Lung (tissue), 12 donors: ENCODE data around the gene NCOA1. TPM values are rescaled to one million over a fixed set of nuclear protein-coding genes. Genes with fewer than 3 reads are reported as not detected.

ENCODE experiments used
- ATAC-seq: fragments of 200-7000 bp; cut with Tn5 transposase; one replicate; pipeline ENCODE4 v1.9.1; 2020; ENCODE audit warnings: moderate number of reproducible peaks; ENCODE audit not compliant: insufficient read depth, low FRiP score
- DNase-seq, 3 donors: peaks; one replicate each; pipeline ENCODE4 v3.0.0-alpha.2; 2013 to 2017
- H3K27ac ChIP-seq, 2 donors: one replicate each; pipeline ENCODE4 v1.5.1; 2013; ENCODE audit warnings: mild to moderate bottlenecking in 2 of 2, moderate library complexity in 2 of 2, control low read depth in 1 of 2, inconsistent platforms in 1 of 2, low read depth in 1 of 2, low read length in 1 of 2
- H3K27me3 ChIP-seq, 3 donors: one replicate each; pipeline ENCODE4 v1.5.1; 2013; ENCODE audit warnings: low read length in 2 of 3; ENCODE audit not compliant: control insufficient read depth in 3 of 3, insufficient read depth in 3 of 3
- H3K36me3 ChIP-seq, 4 donors: one replicate each; pipeline ENCODE4 v1.5.1; 2013; ENCODE audit warnings: low read length in 4 of 4, mild to moderate bottlenecking in 1 of 4, moderate library complexity in 1 of 4; ENCODE audit not compliant: control insufficient read depth in 4 of 4, insufficient read depth in 4 of 4
- H3K4me1 ChIP-seq, 5 donors: one replicate each; pipeline ENCODE4 v1.5.1; 2013; ENCODE audit warnings: low read length in 5 of 5, mild to moderate bottlenecking in 2 of 5, moderate library complexity in 1 of 5; ENCODE audit not compliant: control insufficient read depth in 5 of 5, insufficient read depth in 5 of 5
- H3K4me3 ChIP-seq: one replicate; pipeline ENCODE4 v1.5.1; 2013; ENCODE audit warnings: mild to moderate bottlenecking, control low read depth, moderate library complexity
- H3K9ac ChIP-seq, 2 donors: one replicate each; pipeline ENCODE4 v1.5.1; 2013; ENCODE audit warnings: low read length in 2 of 2, control low read depth in 1 of 2; ENCODE audit not compliant: insufficient read depth in 1 of 2
- H3K9me3 ChIP-seq, 4 donors: one replicate each; pipeline ENCODE4 v1.5.1; 2013; ENCODE audit warnings: low read length in 3 of 4, mild to moderate bottlenecking in 1 of 4, moderate library complexity in 1 of 4; ENCODE audit not compliant: control insufficient read depth in 4 of 4, insufficient read depth in 3 of 4
- CTCF ChIP-seq: IDR thresholded peaks from 2 replicates; pipeline ENCODE4 v1.5.1; 2012; ENCODE audit warnings: mild to moderate bottlenecking; ENCODE audit errors: control extremely low read depth, extremely low read depth
- WGBS, 2 donors: extraction: QIAGEN DNeasy Blood & Tissue Kit; methylation state at CpG; one replicate each; pipeline ENCODE4 v1.1.7; 2013; 5-methylcytosine and 5-hydroxymethylcytosine counted together
- polyA plus RNA-seq, 2 donors: library from polyadenylated mRNA; stranded (reverse); fragments of 200-250 nt; gene quantifications; one replicate each; pipeline ENCODE4 v1.2.1, GENCODE V29; 2013
- total RNA-seq, 2 donors: library from RNA; depleted of rRNA in 1 of 2; stranded (reverse); fragments of >200 nt in 1 of 2; gene quantifications; one replicate each; pipeline ENCODE4 v1.2.1, GENCODE V29; 2014 to 2021
- donor health status: control.
- donor health status: control.
- donor health status: Bipolar disorder and iron deficiency.
- donor health status: healthy.
- donor health status: DM: yes; HTN: yes; CAD: no.

NCOA1 gene
- total and polyA plus RNA-seq, 4 donors: 8.3 to 123 (median 27.3) TPM

DNA sequence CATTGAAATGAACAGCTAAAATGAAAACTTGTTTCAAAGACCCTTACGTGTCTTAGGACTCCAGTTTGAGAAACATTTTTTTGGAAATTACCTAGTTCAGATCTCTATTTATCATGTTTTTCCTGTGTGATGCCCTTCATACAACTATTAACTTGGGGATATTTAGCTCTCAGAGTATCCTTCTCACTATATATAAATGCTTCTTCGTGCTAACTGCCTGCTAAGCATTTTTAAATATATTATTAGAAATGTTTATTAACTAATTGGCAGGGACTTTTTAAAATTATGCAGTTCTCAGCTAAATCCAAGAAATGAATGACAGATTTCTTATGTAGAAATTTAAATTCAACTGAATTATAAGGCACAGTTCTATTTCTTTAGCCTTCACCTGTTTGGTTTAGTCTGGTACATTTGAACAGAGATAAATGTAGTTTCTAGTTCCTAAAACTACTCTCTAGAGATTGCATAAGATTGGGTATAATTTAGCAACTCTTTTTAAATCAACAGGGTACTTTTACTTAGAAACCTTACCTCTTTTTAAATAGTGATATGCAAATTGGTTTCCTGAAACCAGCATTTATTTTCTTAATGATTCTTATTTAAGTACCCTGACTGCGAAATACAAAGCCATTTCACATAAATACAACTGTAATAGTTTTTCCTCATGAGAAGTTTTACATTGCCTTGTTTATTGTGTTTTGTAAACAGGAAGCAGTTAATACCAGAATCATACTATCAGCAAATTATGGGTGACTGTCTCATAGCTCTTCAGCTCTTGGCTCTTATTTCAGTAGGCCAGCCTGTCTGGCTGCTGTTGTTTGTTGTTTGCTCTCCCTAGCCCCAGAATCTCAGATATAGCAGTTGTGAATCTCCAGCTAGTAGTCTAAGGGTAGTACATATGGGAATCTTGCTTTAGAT lies 161.5 kb downstream of the NCOA1 start:
- no peaks in the 10 kb centered on the region for H3K27me3 ChIP-seq
- ATAC-seq (no peak), DNase-seq (peak; percentile 27 to 80 (median 77))
- WGBS, 2 donors: 72 to 77% methylated on average over 3 of the region's 3 CpGs
- TF ChIP-seq CTCF: no peak
- no peaks in the 10 kb centered on the region for H3K9me3 ChIP-seq
- peaks cover 0 to 11% (median 0%) of the 10 kb centered on the region in 5 donors for H3K4me1 ChIP-seq
- peaks cover 0 to 4% (median 0%) of the 10 kb centered on the region in 4 donors for H3K36me3 ChIP-seq
- H3K9ac ChIP-seq: peak overlapping the region in 1 of 2 donors; percentile 8
- no peak overlapping the region for H3K27ac ChIP-seq
- H3K4me3 ChIP-seq: no peak overlapping the region

GRCh38 chr2:24657818-24658217 lies 166.8 kb downstream of the NCOA1 start:
- no peaks in the 10 kb centered on the region for H3K9me3 ChIP-seq
- H3K27ac ChIP-seq: no peak overlapping the region
- DNase-seq (peak in 2 of 3 donors; percentile 31 to 37), ATAC-seq (no peak)
- peaks cover 0 to 6% (median 4%) of the 10 kb centered on the region in 4 donors for H3K36me3 ChIP-seq
- H3K9ac ChIP-seq: no peak overlapping the region
- 81 to 82% methylated on average over 2 of the region's 2 CpGs for WGBS, 2 donors
- no peaks in the 10 kb centered on the region for H3K27me3 ChIP-seq
- TF ChIP-seq CTCF: no peak
- peaks cover 0 to 12% (median 3%) of the 10 kb centered on the region in 5 donors for H3K4me1 ChIP-seq
- H3K4me3 ChIP-seq: no peak overlapping the region

GRCh38 chr2:24658531-24659202 lies 167.6 kb downstream of the NCOA1 start:
- peaks cover 0 to 9% (median 3%) of the 10 kb centered on the region in 5 donors for H3K4me1 ChIP-seq
- no peaks in the 10 kb centered on the region for H3K9me3 ChIP-seq
- H3K27me3 ChIP-seq: no peaks in the 10 kb centered on the region
- peak overlapping the region in 1 of 2 donors; percentile 81 for H3K27ac ChIP-seq
- TF ChIP-seq CTCF: no peak
- peaks cover 0 to 6% (median 4%) of the 10 kb centered on the region in 4 donors for H3K36me3 ChIP-seq
- DNase-seq (no peak), ATAC-seq (no peak)
- no peak overlapping the region for H3K9ac ChIP-seq
- no peak overlapping the region for H3K4me3 ChIP-seq
- 71 to 87% methylated on average over 4 of the region's 4 CpGs for WGBS, 2 donors
